Osteocyte (in vitro differentiated cells): ENCODE measurements around the gene PRDM16. TPM values are rescaled to one million over a fixed set of nuclear protein-coding genes. Genes with fewer than 3 reads are reported as not detected.

Experiments used
- DNase-seq: peaks from one replicate; pipeline ENCODE4 v3.0.0; 2021; ENCODE audit warnings: mixed read lengths; ENCODE audit not compliant: unreplicated experiment; ENCODE audit errors: extremely low spot score
- H3K27ac Mint-ChIP-seq: one replicate; pipeline ENCODE4 v1.8.0; 2021; ENCODE audit warnings: mild to moderate bottlenecking, mixed read lengths; ENCODE audit not compliant: unreplicated experiment
- H3K27me3 Mint-ChIP-seq: one replicate; pipeline ENCODE4 v1.8.0; 2021; ENCODE audit warnings: mixed read lengths; ENCODE audit not compliant: unreplicated experiment
- H3K36me3 Mint-ChIP-seq: one replicate; pipeline ENCODE4 v1.8.0; 2021; ENCODE audit warnings: mixed read lengths; ENCODE audit not compliant: unreplicated experiment
- H3K4me1 Mint-ChIP-seq: one replicate; pipeline ENCODE4 v1.8.0; 2021; ENCODE audit warnings: mixed read lengths; ENCODE audit not compliant: unreplicated experiment
- H3K4me3 Mint-ChIP-seq: one replicate; pipeline ENCODE4 v1.8.0; 2021; ENCODE audit warnings: mild to moderate bottlenecking, moderate library complexity, mixed read lengths; ENCODE audit not compliant: unreplicated experiment
- H3K9me3 Mint-ChIP-seq: one replicate; pipeline ENCODE4 v1.8.0; 2021; ENCODE audit warnings: mixed read lengths; ENCODE audit not compliant: unreplicated experiment
- total RNA-seq: library from RNA; stranded (reverse); gene quantifications from 2 replicates; pipeline ENCODE4 v1.2.1, GENCODE V29; 2021
- TF ChIP-seq, protein P1 (sequence below): fragments of 200-600 bp; sonication (generic); IDR thresholded peaks from 2 replicates; pipeline ENCODE4 v1.5.0; 2021; ENCODE audit warnings: antibody characterized with exemption, mild to moderate bottlenecking, moderate library complexity

Gene PRDM16
- total RNA-seq, 1 donor from 2014 or later: 7.1 TPM

DNA sequence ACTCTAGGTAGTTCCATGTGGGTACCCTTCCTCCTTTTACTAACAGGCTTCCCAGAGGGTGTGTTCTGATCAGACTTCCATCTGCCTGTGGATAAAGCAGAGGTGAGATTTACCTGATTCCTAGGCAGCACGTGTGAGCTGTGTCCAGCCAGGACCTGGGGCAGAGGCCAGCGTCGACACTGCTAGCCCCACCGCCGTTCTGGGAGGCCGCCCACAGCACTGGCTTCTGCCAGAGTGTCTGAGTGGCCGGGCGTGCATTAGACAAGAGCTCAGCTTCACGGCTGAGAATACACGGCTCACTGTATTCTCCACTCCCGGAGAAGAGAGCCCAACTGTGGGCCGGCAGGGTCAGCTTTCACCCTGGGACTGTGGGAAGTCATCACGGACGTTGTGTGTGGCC lies 82.5 kb downstream of the PRDM16 start:
- H3K4me3 Mint-ChIP-seq: no peak overlapping the region
- H3K27ac Mint-ChIP-seq: no peak overlapping the region
- no peaks in the 10 kb centered on the region for H3K9me3 Mint-ChIP-seq
- no peaks in the 10 kb centered on the region for H3K27me3 Mint-ChIP-seq
- TF ChIP-seq, protein P1, sequence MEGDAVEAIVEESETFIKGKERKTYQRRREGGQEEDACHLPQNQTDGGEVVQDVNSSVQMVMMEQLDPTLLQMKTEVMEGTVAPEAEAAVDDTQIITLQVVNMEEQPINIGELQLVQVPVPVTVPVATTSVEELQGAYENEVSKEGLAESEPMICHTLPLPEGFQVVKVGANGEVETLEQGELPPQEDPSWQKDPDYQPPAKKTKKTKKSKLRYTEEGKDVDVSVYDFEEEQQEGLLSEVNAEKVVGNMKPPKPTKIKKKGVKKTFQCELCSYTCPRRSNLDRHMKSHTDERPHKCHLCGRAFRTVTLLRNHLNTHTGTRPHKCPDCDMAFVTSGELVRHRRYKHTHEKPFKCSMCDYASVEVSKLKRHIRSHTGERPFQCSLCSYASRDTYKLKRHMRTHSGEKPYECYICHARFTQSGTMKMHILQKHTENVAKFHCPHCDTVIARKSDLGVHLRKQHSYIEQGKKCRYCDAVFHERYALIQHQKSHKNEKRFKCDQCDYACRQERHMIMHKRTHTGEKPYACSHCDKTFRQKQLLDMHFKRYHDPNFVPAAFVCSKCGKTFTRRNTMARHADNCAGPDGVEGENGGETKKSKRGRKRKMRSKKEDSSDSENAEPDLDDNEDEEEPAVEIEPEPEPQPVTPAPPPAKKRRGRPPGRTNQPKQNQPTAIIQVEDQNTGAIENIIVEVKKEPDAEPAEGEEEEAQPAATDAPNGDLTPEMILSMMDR: no peak
- no peak for DNase-seq
- H3K36me3 Mint-ChIP-seq: no peaks in the 10 kb centered on the region
- no peaks in the 10 kb centered on the region for H3K4me1 Mint-ChIP-seq

DNA sequence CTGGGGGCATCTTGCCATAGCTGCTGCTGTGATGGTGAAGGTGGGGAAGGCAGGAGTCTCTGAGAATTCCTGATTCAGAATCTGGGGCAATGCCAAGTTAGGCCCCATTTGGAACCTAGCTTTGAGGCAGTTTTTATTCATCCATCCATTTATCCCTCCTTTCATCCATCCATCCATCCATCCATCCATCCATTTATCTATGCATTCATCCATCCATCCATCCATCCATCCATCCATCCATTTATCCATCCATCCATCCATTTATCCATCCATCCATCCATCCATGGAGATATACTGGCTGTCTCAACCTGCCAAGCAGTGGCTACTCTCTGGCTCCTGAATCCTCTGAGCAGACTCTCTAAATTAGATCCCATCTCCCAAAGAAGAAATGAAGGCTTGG lies 83.1 kb downstream of the PRDM16 start:
- TF ChIP-seq, protein P1: no peak
- H3K4me3 Mint-ChIP-seq: no peak overlapping the region
- no peaks in the 10 kb centered on the region for H3K36me3 Mint-ChIP-seq
- no peak overlapping the region for H3K27ac Mint-ChIP-seq
- DNase-seq: no peak
- H3K27me3 Mint-ChIP-seq: no peaks in the 10 kb centered on the region
- no peaks in the 10 kb centered on the region for H3K4me1 Mint-ChIP-seq
- H3K9me3 Mint-ChIP-seq: no peaks in the 10 kb centered on the region

DNA sequence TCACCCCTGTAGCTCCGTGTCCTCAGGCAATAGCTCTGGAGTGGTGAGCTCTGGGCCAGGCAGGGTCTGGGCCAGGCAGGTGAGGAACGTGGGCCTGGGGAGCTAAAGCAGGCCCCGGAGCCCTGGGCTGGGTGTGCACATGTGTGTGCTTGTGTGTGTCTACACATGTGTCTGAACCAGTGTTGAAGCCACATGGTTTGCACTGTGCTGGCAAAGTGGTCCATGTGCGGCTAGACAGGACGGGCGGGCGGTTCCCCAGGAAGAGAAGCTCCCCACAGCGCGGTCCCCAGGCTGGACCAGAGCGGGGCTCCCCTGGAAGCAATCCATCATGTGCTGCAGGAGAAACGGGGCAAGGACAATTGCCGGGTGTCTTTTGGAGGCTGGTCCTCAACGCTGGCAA lies 84.2 kb downstream of the PRDM16 start:
- Mint-ChIP-seq H3K27me3 (no peaks in the 10 kb centered on the region), H3K36me3 (no peaks in the 10 kb centered on the region), H3K4me1 (no peaks in the 10 kb centered on the region), H3K9me3 (no peaks in the 10 kb centered on the region), H3K4me3 (no peak overlapping the region), H3K27ac (no peak overlapping the region)
- TF ChIP-seq, protein P1: no peak
- no peak for DNase-seq

DNA sequence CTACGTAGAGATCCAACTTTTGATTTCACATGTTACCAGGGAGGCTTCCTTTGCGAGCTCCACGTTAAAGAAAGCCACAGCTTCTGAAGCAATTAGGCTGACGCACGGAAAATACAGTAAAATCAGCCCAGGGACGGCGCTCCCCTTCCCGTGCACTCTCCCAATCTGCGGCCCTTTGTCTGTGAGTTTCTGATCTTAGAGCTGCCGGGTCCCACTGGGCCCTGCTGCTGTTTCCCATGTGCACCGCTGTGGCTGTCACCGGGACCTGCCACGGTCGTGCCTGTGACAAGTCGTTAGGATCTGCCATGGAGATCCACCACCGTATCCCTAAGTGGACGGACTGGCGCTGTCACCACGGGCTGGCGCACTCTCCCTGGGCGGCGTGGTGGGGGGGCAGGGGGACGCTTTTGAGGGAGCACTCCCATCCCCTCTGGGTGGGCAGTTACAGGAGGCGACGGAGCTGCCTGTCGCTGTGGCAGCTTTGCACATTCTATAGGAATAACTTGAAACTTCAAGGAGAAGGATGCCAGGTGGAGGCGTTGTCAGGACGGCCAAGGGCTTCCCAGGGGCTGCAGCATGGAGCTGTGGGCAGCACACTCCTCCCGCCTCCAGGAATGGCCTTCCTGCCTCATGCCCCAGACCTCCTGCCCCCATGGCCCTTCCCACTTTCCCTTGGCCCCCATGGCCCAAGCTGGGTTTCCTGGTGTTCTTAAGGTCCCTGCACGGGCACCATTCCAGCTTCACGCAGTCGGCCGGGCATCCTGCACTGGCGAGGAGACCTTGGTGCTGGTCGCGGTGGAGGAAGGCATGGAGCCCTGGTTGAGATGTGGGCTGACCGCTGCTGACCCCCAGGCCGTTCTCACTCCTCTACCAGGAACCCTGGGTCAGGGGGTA lies 85.1 kb downstream of the PRDM16 start:
- no peak overlapping the region for H3K4me3 Mint-ChIP-seq
- H3K4me1 Mint-ChIP-seq: no peaks in the 10 kb centered on the region
- no peak overlapping the region for H3K27ac Mint-ChIP-seq

More for the DNA sequence above, 85.1 kb downstream of the PRDM16 start:
- H3K9me3 Mint-ChIP-seq: no peaks in the 10 kb centered on the region
- DNase-seq: no peak
- no peaks in the 10 kb centered on the region for H3K36me3 Mint-ChIP-seq
- TF ChIP-seq, protein P1: no peak
- H3K27me3 Mint-ChIP-seq: no peaks in the 10 kb centered on the region
